IMR-90 (cell line): ENCODE measurements around the gene AMOTL1.

Source experiments
- CTCF ChIP-seq: conservative IDR thresholded peaks from 2 replicates; pipeline ENCODE4 v1.5.1; 2012; ENCODE audit warnings: mild to moderate bottlenecking, low read depth, low read length, improper control_type of control experiment
- RCOR1 ChIP-seq: IDR thresholded peaks from 2 replicates; pipeline ENCODE4 v1.6.1; 2012; ENCODE audit warnings: mild to moderate bottlenecking, low read length, improper control_type of control experiment; ENCODE audit not compliant: insufficient replicate concordance

GRCh38 chr11:94727819-94728218 is 40.3 kb upstream of the AMOTL1 start:
- TF ChIP-seq RCOR1 (no peak), CTCF (no peak)
